CD4-positive, alpha-beta T cell treated with Interleukin-1 beta for 1 hour (primary cell): ENCODE measurements around the gene SERPINB11.
"Not testable (repeated sequence)": the region's sequence is repeated elsewhere in the genome, so short reads cannot be mapped to it uniquely, and the experiment has no call there.

Source experiments
- DNase-seq, 2 donors: peaks; one replicate each; pipeline ENCODE4 v3.0.0-alpha.2; 2020 to 2022

The SERPINB11 gene

GRCh38 chr18:63702660-63703059 is at the start of gene SERPINB11:
Gene SERPINB11, plus strand, starts transcription at chr18:63702960. Its CDS starts 7,234 bp downstream, at chr18:63710194.
- DNase-seq, result no peak

DNA sequence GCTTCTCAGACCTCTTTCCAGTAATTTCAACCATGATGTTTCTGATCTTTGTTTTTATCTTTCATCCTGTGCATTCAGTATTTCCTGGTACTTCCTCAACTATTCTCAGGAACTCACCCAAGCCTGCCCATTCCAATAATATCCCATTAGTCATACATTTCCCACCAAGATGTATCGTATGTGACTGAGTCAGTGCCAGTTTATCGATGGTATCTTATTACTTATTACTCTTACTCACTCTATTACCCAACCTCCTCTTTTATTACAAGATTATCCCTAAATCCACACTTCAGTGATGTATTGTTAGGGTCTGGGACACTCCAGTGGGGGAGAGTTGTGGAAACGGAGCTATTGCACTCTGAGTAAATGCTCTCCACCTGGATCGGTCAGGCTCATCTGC is 43.8 kb upstream of the SERPINB11 start:
- not testable (repeated sequence) for DNase-seq

DNA sequence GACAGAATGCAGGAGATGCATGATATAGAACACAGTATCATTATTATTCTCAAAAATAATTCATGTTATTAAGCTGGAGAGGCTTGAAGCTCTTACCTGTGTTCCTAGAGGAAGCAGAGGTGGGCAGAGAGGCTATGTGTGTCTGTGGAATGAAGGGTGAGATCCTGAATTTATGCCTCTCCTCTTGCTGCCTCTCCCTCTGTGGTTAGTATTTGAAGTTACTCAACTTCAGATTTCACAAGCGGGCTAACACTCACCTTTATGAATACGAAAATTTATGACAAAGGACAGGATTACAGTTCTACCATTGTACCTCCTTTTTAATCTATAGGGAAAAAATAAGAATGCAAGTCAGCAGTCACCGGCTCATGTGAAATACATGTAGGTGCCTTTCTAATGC is 41.0 kb upstream of the SERPINB11 start, which contains the start of gene SERPINB3:
Gene SERPINB3, minus strand, starts transcription at position 144 of the 400 bp plus-strand sequence. CDS start 677 bp downstream, outside the sequence.
- DNase-seq, result not testable (repeated sequence)

GRCh38 chr18:63664571-63664970 is 38.2 kb upstream of the SERPINB11 start:
- DNase-seq, result no peak

DNA sequence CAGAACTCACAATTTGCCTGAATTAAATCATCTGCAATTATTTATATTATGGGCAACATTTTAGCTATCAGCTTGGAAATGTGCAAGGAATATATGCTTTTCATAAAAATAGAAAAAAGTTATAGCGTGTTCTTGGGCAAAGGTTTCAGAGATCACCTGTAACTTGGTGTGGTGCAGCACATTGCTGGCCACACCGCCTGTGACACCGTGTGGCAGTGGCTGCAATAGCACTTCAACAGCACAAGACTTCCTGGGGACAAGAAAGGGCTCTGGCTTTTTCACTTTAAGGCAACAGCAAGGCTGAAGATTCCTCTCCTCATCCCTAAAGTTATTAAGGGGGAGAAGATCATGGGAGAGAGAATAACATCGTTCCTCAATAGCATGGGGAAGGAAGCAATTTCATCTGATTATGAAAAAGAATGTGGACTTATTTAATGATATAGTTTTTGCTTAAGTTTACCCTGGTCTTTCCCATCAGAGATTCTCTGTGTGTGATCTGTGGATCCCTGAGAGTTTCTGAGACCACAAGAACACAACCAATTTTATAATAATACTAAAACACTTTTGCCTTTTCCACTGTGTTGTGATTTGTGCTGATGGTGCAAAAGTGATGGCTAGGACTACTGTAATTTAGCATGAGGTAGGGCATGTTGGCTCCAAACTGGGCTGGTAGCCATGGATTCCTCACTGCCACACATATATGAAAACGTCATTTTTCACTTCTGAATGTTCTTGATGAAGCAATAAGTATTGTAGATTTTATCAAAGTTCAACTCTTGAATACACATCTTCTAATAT is 26.0 kb upstream of the SERPINB11 start:
- no peak for DNase-seq

DNA sequence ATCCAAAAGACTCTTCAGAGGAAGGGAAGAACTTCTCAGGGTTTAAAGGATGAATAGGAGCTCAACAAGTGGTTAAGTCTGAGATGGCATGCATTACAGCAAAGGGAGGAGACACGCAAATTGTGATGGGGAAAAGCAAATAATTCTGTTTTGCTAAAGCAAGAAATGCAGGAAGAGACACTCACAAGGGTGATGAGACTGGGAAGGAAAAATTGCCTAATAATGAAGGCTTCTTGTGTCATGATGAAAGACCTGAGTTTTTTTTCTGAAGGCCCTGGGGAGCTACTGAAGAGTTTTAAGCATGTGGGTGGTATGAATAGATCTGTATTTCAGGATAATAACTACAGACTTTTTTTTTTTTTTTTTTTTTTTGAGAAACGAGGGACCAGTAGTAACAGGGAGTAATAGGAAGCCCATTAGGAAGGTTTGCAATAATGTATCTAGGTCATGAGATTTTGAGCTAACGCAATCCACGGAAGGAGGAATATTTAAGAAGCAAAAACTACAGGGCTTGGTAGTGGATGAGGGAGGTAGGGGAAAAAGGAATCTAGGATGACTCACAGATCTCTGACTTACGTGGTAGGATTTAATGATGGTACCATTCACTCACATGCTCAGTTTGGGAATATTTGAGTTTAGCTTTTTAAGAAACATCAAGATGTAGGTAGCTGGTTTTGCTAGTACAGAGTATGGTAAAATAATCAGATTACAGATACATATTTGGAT is 25.1 kb upstream of the SERPINB11 start:
- no peak for DNase-seq

DNA sequence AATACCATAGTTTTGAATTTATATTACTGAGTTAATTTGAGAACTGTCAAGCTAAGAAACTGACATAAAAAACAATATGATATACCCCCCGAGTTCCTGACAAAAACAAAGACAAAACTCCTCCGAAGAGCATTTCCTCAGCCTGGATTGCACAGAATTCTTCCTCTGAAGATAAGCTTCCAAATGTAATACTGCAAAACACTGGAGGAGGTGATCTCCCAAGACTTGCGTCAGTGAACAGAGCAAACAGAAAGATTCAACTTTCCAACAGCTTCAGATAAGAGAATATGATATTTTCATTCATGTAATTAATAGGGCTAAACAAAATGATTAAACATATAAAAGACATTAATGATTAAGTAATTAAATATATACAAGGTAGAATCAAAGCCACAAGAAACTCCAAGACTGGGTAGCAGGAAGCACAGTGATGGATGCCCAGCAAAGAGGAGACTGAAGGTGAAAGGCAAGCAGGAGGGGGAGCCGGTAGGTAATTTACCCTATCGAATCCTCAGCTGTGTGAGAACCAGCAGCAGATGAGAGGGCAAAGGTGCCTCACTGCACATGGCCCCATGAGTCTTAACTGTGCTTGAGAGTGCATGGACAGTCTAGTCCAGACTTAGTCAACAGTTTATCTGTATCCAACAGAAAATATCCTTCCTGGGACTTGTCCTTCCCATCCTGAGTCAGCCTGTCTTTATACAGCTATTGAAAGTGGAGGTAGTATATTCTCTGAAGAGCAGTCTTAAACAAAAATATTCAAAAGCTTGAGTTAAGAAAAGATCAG is 22.7 kb upstream of the SERPINB11 start:
- no peak for DNase-seq

DNA sequence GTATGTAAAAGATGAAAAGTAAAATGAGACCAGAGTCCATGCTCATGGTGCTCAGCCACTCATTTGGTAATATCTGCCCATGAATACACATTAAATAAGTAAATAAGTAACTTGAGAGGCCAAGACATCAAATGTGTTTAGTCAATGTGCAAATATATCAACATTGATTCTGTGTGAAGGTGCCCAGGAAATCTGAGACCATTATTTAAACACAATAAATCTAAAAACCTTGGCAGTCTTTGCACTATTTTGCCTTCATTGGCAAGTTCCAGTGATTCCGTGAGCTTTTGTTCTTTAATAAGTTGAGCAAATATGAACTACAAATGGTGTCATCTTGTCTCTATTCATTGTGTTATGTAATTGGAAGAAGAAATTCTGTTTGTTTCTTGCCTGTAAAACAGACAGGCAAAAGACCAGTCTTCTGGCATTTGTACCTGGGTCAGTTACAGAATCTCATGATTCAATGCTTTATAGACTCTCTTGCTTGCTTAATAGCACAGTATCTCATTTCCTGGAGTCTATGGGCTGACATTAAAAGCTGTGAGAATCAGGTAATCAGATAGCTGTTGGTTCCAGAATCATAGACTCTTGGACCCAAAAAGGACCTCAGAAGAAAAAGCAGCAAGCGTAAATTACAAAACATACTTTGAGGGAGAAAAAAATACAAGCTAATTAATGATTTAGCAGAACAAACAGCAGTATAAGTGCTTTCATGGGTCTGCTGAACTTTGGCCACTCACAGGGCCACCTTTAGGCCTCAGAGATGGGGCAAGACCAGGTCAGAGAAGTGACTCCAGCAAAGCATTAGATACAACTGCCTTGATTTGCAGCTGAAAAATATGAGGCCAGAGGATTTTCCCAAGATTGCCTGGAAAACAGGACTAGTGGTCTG is 21.1 kb upstream of the SERPINB11 start:
- DNase-seq, result no peak

DNA sequence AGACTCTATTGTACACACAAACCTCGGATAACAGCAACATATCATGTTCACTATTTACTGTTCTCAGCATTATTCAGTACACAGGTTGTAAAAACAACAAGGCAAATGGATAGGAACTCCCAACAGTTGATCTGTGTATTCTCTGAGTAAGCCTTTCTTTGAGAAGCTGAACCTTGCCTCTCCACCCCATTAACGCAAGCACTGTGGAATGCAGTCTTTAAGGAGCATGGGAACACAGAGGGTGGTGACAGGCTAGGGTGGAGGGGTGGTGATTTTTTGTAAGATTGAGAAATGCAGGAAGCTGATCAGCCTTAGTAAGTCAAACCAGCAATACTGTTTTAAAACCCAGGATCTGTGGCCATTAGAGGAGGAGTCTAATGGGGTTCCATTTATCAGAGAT is 19.6 kb upstream of the SERPINB11 start:
- no peak for DNase-seq

DNA sequence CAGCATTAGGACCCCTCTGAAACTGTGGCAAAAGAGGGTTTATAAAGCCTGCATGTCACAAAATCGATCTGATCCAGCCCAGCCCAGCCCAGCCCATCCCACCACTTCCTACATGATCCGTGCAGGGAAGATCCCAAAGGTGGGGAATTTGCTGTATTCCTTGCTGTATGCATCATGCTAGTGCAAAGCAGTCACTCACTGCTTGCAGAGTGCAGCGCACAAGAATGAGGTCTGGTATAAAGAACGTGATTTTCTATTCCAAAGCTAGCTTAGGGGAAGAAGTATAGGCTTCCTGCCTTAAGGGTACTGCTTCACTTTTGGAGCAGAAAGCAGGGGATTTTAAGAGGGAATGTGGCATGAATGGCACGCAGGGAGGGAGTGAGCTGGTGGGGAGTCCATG is 18.9 kb upstream of the SERPINB11 start:
- DNase-seq, result no peak

- DNase-seq, result no peak
Measured at GRCh38 chr18:63684718-63685117, 18.0 kb upstream of the SERPINB11 start.

DNA sequence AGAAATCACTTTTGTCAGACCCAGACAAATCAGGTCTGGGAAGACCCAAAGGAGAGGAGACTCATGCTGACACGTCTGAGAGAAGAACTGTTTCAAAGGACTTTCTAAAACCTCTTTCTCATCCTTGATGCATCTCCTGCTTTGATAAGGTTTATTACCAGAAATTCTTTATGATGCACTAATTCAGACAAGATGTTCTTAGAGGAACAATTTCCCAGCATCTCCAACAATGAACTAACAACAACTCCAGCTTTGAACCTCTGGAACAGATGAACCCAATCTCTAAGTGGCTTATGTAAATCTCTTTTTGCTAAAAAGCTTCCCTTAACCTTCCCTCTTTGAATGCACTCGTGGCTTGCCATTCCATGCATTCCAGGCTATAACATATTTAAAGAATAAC is 15.9 kb upstream of the SERPINB11 start:
- no peak for DNase-seq

DNA sequence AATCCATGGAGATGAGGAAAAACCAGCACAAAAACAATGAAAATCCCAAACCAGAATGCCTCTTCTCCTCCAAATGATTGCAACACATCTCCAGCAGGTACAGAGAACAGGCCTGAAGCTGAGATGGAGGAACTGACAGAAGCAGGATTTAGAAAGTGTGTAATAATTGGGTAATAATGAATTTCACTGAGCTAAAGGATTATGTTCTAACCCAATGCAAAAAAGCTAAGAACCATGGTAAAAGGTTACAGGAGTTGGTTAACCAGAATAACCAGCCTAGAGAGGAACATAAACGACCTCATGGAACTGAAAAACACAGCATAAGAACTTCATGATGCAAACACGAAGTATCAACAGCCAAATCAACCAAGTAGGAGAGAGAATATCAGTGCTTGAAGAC is 13.7 kb upstream of the SERPINB11 start:
- DNase-seq, result no peak

GRCh38 chr18:63697097-63697660 is 5.6 kb upstream of the SERPINB11 start:
- DNase-seq, result no peak

- no peak for DNase-seq
Measured at GRCh38 chr18:63700501-63700900, 2.3 kb upstream of the SERPINB11 start.

DNA sequence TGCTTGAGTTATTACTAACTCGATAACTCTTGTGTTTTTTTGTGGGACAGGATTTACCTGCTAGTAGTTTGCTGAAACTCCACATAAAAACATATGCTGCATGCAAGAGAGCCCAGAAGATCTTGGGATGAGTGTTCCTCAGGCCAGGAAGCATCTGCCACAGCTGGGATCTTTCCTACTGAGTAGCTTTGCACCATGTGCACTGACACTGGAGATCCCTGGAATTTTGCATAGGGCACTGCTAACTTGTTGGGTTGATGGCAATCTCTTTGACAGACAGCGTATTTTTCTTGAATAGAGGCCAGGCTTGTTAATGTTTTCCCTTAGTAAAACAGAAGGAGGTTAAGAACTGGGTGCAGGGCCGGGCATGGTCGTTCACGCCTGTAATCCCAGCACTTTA is 808 bp upstream of the SERPINB11 start:
- DNase-seq, result no peak

DNA sequence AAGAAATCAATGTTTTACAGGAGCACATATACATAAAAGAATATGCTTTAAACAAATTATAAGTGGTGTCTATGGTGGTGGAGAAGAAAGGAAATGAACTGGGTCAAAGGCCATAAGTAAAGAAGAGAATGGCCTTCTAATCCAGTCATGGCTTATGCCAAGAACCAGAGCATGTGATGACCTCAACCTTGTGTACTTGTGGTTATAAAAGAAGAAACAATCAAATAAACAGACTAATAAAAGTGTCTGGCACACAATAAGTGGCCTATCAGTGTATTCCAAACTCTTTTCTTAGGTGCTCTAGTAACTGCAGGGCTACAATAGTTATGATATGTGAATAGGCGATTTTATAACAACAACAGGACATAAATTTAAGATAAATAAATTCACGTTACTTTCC is 2.6 kb downstream of the SERPINB11 start:
- DNase-seq, result no peak

DNA sequence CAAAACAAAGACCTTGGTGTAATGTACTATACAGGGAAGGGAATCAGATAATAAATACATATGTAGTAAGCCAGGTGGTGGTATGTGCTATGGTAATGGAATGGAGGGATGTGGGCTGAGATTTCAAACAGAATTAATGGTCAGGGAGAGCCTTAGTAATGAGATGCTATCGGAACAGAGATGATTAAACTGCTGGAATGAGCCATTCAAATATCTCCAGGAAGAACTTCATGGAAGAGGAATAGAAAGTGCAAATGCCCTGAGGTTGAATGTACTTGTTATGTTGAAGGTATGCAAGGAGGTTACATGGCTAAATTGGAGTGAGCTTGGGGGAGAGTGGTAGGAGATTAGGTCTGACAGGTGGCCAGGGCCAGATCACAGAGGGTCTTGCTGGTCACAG is 5.1 kb downstream of the SERPINB11 start:
- DNase-seq, result no peak

- DNase-seq, result no peak
Measured at GRCh38 chr18:63708650-63709049, 5.9 kb downstream of the SERPINB11 start.

GRCh38 chr18:63725682-63726480 is 23.1 kb downstream of the SERPINB11 start:
- no peak for DNase-seq

DNA sequence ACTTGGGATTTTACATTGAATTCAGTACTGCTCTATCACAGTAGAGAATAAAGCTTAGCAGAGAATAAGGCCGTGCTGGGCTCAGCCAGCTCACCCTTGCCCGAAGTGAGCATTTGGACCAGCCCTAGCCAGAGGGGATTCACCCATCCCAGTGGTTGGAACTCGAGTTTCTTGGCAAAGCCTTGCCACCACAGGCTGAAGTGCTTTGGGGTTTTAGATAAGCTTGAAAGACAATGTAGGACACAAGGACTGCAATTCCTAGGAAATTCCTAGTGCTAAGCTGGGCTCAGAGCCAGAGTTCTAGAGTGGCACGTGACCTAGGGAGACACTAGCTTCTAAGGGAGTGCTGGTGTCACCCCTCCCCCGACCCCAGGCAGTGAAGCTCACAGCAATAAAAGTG is 28.0 kb downstream of the SERPINB11 start:
- DNase-seq, result no peak
